Measurements from ENCODE around the gene AMIGO1.
"Not testable (repeated sequence)": the region's sequence is repeated elsewhere in the genome, so short reads cannot be mapped to it uniquely, and the experiment has no call there.

AMIGO1 gene

DNA sequence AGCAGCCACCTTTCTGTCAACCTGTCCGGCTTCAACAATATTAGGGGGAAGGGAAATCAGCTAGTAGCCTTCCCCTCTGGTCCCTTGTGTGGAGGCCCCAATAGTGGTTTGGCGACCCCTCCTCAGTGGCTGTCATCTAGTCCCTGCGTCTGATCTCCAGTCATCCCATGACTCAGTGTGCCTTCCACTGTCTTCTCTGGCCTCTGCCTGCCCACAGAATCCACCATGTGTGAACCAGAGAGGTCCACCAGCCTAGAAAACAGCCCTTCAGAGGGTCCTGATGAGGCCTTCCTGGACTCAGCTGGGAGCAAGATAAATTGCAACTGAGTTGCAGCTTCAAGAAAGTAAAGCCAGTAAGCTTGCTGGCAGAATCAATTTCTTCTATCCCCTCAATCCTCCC lies 29.6 kb downstream of the AMIGO1 start:
- DNase-seq (ENCODE audit: low read depth) = no peak
- Histone ChIP-seq H3K4me3 (ENCODE audit: low read length) (no peak overlapping the region), H3K27me3 (replicated peaks; ENCODE audit: control insufficient read depth, insufficient read depth, low read length) (no peaks in the 10 kb centered on the region), H3K36me3 (ENCODE audit: control insufficient read depth, insufficient read depth, low read length, severe bottlenecking) (peaks cover 67% of the 10 kb centered on the region), H3K4me1 (ENCODE audit: control insufficient read depth, insufficient read depth, low read length) (peaks cover 18% of the 10 kb centered on the region), H3K9me3 (ENCODE audit: control insufficient read depth, low read length) (no peaks in the 10 kb centered on the region), H3K9ac (ENCODE audit: low read length) (no peak overlapping the region)

DNA sequence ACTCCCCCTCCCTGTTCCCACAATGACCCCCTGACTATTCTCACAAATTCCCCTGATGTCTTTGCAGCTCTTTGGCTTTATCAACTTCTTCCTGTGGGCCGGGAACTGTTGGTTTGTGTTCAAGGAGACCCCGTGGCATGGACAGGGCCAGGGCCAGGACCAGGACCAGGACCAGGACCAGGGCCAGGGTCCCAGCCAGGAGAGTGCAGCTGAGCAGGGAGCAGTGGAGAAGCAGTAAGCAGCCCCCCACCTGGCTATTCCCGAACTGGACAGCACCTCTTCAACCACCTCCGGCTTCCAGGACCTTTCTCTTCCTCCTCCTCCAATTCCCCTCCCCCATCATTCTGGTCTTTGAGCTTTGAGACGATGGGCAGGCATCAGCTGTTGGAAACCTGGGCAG lies 30.2 kb downstream of the AMIGO1 start:
- peaks cover 67% of the 10 kb centered on the region for H3K36me3 ChIP-seq (ENCODE audit: control insufficient read depth, insufficient read depth, low read length, severe bottlenecking)
- H3K27me3 ChIP-seq (replicated peaks; ENCODE audit: control insufficient read depth, insufficient read depth, low read length) = no peaks in the 10 kb centered on the region
- H3K4me3 ChIP-seq (ENCODE audit: low read length) = no peak overlapping the region
- peaks cover 12% of the 10 kb centered on the region for H3K4me1 ChIP-seq (ENCODE audit: control insufficient read depth, insufficient read depth, low read length)
- no peak for DNase-seq (ENCODE audit: low read depth)
- H3K9me3 ChIP-seq (ENCODE audit: control insufficient read depth, low read length) = no peaks in the 10 kb centered on the region
- no peak overlapping the region for H3K9ac ChIP-seq (ENCODE audit: low read length)

DNA sequence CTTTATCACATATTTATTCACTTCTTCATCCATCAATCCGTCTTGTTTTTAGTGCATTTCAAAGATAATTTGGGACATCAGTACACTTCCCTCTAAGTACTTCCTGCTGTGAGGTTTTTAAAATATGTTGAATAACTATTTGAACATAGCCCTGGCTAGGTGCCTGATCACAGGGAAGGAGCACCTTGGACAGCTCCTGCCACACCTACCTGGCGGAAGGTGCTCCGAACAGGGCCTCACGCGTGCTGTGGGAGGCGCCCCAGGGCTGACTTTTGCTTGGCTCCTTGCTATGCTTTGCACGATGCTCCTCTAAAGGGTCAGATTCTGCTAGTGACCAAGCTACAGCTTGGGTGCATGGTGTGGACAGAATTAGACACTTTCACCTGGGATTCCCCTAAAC lies 30.7 kb downstream of the AMIGO1 start:
- no peak for DNase-seq (ENCODE audit: low read depth)
- peaks cover 11% of the 10 kb centered on the region for H3K4me1 ChIP-seq (ENCODE audit: control insufficient read depth, insufficient read depth, low read length)
- no peaks in the 10 kb centered on the region for H3K27me3 ChIP-seq (replicated peaks; ENCODE audit: control insufficient read depth, insufficient read depth, low read length)
- H3K4me3 ChIP-seq (ENCODE audit: low read length) = no peak overlapping the region
- H3K9me3 ChIP-seq (ENCODE audit: control insufficient read depth, low read length) = no peaks in the 10 kb centered on the region
- peaks cover 67% of the 10 kb centered on the region for H3K36me3 ChIP-seq (ENCODE audit: control insufficient read depth, insufficient read depth, low read length, severe bottlenecking)
- H3K9ac ChIP-seq (ENCODE audit: low read length) = no peak overlapping the region

DNA sequence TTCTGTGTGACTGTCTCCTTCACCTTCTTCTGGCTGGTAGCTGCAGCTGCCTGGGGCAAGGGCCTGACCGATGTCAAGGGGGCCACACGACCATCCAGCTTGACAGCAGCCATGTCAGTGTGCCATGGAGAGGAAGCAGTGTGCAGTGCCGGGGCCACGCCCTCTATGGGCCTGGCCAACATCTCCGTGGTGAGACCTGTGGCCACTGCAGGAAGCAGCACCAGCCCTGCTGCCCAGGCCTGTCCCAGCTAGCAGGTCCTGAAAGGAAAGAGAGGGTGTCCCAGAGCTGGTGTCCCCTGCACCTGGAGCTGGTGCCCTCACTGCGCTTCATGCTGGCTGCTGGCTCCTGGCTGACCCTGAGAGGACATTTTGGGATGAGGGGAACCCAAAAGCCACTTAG lies 31.7 kb downstream of the AMIGO1 start:
- Histone ChIP-seq H3K4me1 (ENCODE audit: control insufficient read depth, insufficient read depth, low read length) (peaks cover 4% of the 10 kb centered on the region), H3K27me3 (replicated peaks; ENCODE audit: control insufficient read depth, insufficient read depth, low read length) (no peaks in the 10 kb centered on the region), H3K9ac (ENCODE audit: low read length) (no peak overlapping the region), H3K4me3 (ENCODE audit: low read length) (no peak overlapping the region), H3K9me3 (ENCODE audit: control insufficient read depth, low read length) (no peaks in the 10 kb centered on the region), H3K36me3 (ENCODE audit: control insufficient read depth, insufficient read depth, low read length, severe bottlenecking) (peaks cover 67% of the 10 kb centered on the region)
- no peak for DNase-seq (ENCODE audit: low read depth)

DNA sequence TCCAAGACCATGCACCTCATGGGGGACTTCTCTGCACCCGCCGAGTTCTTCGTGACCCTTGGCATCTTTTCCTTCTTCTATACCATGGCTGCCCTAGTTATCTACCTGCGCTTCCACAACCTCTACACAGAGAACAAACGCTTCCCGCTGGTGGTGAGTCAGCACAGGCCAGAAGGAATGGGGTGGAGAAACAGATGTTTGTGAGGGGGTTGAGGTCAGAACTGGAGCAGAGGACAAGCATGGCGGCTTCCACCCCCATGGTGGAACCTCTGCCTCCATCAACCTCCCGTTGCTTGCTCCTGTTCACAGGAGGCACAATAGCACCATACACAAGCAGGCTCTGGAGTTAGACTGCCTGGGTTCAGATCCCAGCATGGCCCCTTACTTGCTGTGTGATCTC lies 32.7 kb downstream of the AMIGO1 start:
- DNase-seq (ENCODE audit: low read depth) = no peak
- Histone ChIP-seq H3K9me3 (ENCODE audit: control insufficient read depth, low read length) (no peaks in the 10 kb centered on the region), H3K9ac (ENCODE audit: low read length) (no peak overlapping the region), H3K27me3 (replicated peaks; ENCODE audit: control insufficient read depth, insufficient read depth, low read length) (no peaks in the 10 kb centered on the region), H3K36me3 (ENCODE audit: control insufficient read depth, insufficient read depth, low read length, severe bottlenecking) (peaks cover 67% of the 10 kb centered on the region), H3K4me1 (ENCODE audit: control insufficient read depth, insufficient read depth, low read length) (peaks cover 4% of the 10 kb centered on the region), H3K4me3 (ENCODE audit: low read length) (no peak overlapping the region)

DNA sequence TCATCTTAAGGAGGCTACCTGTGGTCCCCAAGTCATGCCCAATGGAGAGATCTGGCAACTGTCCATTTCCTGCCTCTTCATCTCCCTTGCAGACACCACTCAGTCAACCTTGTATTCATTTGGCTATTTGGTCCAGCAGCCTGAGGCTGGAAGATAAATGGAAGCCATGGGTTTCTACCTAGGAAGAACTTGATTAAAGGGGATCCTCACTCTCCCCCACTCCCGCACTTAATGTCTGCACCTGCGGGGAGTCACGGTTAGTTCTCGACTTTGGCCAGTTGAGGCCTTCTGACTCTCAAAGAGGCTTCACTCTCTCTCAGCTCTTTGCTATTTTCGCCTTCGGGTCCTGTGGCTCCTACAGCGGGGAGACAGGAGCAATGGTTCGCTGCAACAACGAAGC lies 34.3 kb downstream of the AMIGO1 start:
- H3K4me1 ChIP-seq (ENCODE audit: control insufficient read depth, insufficient read depth, low read length) = peaks cover 4% of the 10 kb centered on the region
- no peak overlapping the region for H3K9ac ChIP-seq (ENCODE audit: low read length)
- H3K4me3 ChIP-seq (ENCODE audit: low read length) = no peak overlapping the region
- no peaks in the 10 kb centered on the region for H3K9me3 ChIP-seq (ENCODE audit: control insufficient read depth, low read length)
- H3K36me3 ChIP-seq (ENCODE audit: control insufficient read depth, insufficient read depth, low read length, severe bottlenecking) = peaks cover 59% of the 10 kb centered on the region
- no peak for DNase-seq (ENCODE audit: low read depth)
- no peaks in the 10 kb centered on the region for H3K27me3 ChIP-seq (replicated peaks; ENCODE audit: control insufficient read depth, insufficient read depth, low read length)

DNA sequence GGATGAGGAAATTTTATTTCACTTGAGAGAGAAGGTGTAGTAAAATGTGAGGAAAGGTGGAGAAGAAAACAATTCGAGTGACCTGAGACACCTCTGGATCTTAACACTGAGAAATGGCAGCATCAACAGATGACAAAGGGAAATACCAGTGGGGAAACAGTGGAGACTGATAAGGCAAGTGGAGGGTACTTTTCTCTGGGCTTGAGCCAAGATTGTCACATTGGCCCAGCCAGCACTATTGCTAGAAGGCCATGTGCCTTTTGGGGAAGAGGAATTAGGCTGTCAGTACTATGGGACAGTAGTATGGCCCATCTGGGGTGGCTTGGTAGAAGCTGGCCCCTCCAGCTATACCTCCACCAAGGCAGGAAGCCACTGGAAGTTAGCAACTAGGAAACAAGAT lies 34.8 kb downstream of the AMIGO1 start:
- Histone ChIP-seq H3K9ac (ENCODE audit: low read length) (no peak overlapping the region), H3K4me1 (ENCODE audit: control insufficient read depth, insufficient read depth, low read length) (peaks cover 4% of the 10 kb centered on the region), H3K4me3 (ENCODE audit: low read length) (no peak overlapping the region), H3K27me3 (replicated peaks; ENCODE audit: control insufficient read depth, insufficient read depth, low read length) (no peaks in the 10 kb centered on the region), H3K9me3 (ENCODE audit: control insufficient read depth, low read length) (no peaks in the 10 kb centered on the region), H3K36me3 (ENCODE audit: control insufficient read depth, insufficient read depth, low read length, severe bottlenecking) (peaks cover 54% of the 10 kb centered on the region)
- DNase-seq (ENCODE audit: low read depth) = no peak

DNA sequence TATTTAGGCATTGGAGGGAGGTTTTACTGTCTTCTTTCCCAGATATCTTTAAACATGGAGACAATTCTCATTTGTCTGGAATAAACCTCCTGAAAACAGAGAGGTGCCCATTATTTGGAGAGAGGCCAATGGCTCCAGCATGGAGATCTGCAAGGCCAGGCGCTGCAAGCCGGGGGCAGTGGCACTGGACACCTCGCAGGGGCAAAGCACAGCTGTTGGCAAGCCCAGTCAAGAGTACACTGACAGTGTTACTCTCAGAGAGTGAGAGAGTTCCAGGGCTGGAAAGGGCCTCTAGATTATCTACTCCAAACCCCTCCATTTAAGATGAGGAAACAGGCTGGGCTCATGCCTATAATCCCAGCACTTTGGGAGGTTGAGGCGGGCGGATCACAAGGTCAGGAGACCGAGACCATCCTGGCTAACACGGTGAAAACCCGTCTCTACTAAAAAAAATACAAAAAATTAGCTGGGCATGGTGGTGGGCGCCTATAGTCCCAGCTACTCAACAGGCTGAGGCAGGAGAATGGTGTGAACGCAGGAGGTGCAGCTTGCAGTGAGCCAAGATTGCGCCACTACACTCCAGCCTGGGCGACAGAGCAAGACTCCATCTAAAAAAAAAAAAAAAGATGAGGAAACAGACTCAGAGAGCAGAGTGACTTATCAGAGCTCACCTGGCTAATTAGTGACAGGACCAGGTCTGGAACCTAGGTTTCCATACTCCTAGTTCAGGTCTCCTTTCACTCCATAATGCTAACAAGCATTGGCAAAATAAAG lies 36.1 kb downstream of the AMIGO1 start:
- not testable (repeated sequence) for H3K4me3 ChIP-seq (ENCODE audit: low read length); H3K4me1 ChIP-seq (ENCODE audit: control insufficient read depth, insufficient read depth, low read length); H3K9ac ChIP-seq (ENCODE audit: low read length); DNase-seq (ENCODE audit: low read depth); H3K27me3 ChIP-seq (replicated peaks; ENCODE audit: control insufficient read depth, insufficient read depth, low read length); H3K9me3 ChIP-seq (ENCODE audit: control insufficient read depth, low read length)
- H3K36me3 ChIP-seq (ENCODE audit: control insufficient read depth, insufficient read depth, low read length, severe bottlenecking) = peaks cover 41% of the 10 kb centered on the region

DNA sequence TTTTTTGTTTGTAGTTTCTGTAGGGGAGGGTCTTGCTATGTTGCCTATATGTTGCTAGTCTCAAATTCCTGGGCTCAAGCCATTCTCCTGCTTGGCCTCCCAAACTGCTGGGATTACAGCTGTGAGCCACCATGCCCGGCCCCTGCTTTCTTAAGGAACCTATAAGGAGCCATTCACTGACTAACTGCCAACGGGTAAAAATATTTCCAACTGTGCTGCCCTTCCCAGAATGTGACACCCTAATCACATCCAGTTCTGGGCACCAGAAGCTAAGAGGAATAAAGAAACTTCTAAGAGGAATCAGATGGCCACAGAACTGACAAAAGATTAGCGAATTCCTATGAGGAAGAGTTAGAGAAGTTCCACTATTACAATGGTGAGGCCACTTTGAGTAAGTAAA lies 36.7 kb downstream of the AMIGO1 start:
- Histone ChIP-seq H3K9me3 (ENCODE audit: control insufficient read depth, low read length) (no peaks in the 10 kb centered on the region), H3K36me3 (ENCODE audit: control insufficient read depth, insufficient read depth, low read length, severe bottlenecking) (peaks cover 34% of the 10 kb centered on the region), H3K4me3 (ENCODE audit: low read length) (no peak overlapping the region), H3K9ac (ENCODE audit: low read length) (no peak overlapping the region), H3K27me3 (replicated peaks; ENCODE audit: control insufficient read depth, insufficient read depth, low read length) (no peaks in the 10 kb centered on the region), H3K4me1 (ENCODE audit: control insufficient read depth, insufficient read depth, low read length) (peaks cover 4% of the 10 kb centered on the region)
- DNase-seq (ENCODE audit: low read depth) = no peak

DNA sequence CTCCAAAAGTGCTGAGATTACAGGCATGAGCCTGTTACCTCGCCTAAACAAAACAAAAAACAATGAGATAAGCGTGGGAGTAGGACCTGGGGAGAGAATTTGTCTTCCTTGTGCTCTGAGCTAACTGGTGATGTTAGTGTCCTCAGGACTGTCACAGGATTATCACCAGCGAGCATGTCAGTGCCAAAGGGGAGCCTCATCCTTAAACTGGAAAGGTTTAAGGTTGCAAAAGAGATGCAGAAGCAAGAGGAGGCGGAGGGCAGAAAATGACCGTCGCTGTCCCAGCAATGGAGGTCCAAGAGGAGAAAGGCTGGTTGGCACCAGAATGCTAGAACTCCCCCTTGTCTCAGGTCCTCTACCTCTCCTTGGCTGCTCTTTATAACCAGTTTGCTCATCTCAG lies 39.3 kb downstream of the AMIGO1 start:
- peaks cover 7% of the 10 kb centered on the region for H3K4me1 ChIP-seq (ENCODE audit: control insufficient read depth, insufficient read depth, low read length)
- H3K9me3 ChIP-seq (ENCODE audit: control insufficient read depth, low read length) = no peaks in the 10 kb centered on the region
- peaks cover 9% of the 10 kb centered on the region for H3K36me3 ChIP-seq (ENCODE audit: control insufficient read depth, insufficient read depth, low read length, severe bottlenecking)
- H3K9ac ChIP-seq (ENCODE audit: low read length) = no peak overlapping the region
- no peaks in the 10 kb centered on the region for H3K27me3 ChIP-seq (replicated peaks; ENCODE audit: control insufficient read depth, insufficient read depth, low read length)
- no peak for DNase-seq (ENCODE audit: low read depth)
- H3K4me3 ChIP-seq (ENCODE audit: low read length) = no peak overlapping the region

DNA sequence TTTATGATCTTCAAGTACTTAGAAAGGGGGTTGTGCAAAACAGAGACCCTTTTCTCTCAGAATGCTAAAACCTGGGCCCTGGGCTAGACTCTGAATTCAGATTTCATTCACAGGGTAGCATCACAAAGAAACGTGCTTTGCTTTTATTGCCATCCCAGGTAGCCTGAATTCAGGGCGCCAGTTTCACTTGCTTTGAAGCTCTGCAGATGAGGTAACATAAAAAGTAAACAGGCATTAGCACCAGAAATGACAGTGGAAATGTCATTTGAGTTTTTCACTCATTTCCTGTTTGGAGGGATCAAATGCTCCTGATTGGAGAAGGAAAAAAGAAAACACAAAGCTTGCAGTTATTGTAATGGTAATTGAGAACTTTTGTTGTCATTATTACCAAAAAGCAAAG lies 40.6 kb downstream of the AMIGO1 start:
- no peaks in the 10 kb centered on the region for H3K9me3 ChIP-seq (ENCODE audit: control insufficient read depth, low read length)
- H3K27me3 ChIP-seq (replicated peaks; ENCODE audit: control insufficient read depth, insufficient read depth, low read length) = no peaks in the 10 kb centered on the region
- H3K36me3 ChIP-seq (ENCODE audit: control insufficient read depth, insufficient read depth, low read length, severe bottlenecking) = peaks cover 6% of the 10 kb centered on the region
- peak overlapping the region; percentile 82 for H3K9ac ChIP-seq (ENCODE audit: low read length)
- peak overlapping the region; percentile 93 for H3K4me3 ChIP-seq (ENCODE audit: low read length)
- H3K4me1 ChIP-seq (ENCODE audit: control insufficient read depth, insufficient read depth, low read length) = peaks cover 12% of the 10 kb centered on the region
- DNase-seq (ENCODE audit: low read depth) = no peak

DNA sequence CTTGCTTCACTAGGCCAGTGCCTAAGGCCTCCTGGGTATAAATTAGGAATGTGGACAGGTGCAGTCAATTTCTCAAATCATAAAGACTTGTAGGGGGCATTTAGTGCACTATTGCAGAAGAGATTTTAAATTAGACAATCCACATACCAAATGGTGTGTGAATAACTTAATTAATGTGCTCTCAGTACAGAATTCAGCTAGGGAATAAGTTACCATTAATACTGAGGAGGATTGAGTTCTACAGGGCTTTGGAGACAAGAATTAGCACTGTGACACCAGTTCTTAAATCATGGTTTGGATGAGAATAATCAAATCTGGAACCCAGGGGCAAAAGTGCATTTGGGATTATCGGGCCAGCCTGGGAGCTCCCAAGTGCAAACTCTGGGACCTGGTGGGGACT lies 41.5 kb downstream of the AMIGO1 start:
- Histone ChIP-seq H3K9me3 (ENCODE audit: control insufficient read depth, low read length) (no peaks in the 10 kb centered on the region), H3K36me3 (ENCODE audit: control insufficient read depth, insufficient read depth, low read length, severe bottlenecking) (peaks cover 6% of the 10 kb centered on the region), H3K9ac (ENCODE audit: low read length) (peak overlapping the region; percentile 82), H3K4me3 (ENCODE audit: low read length) (peak overlapping the region; percentile 93), H3K4me1 (ENCODE audit: control insufficient read depth, insufficient read depth, low read length) (peaks cover 12% of the 10 kb centered on the region), H3K27me3 (replicated peaks; ENCODE audit: control insufficient read depth, insufficient read depth, low read length) (no peaks in the 10 kb centered on the region)
- DNase-seq (ENCODE audit: low read depth) = no peak

All from adipocyte (in vitro differentiated cells).